Measurements from ENCODE around the gene GAGE13.
"Not testable (repeated sequence)": the region's sequence is repeated elsewhere in the genome, so short reads cannot be mapped to it uniquely, and the experiment has no call there.

The GAGE13 gene

GRCh38 chrX:49291615-49292337, 39.6 kb upstream of the GAGE13 start:
- no peak overlapping the region for H3K4me3 ChIP-seq (ENCODE audit: low read depth, low read length)
- DNase-seq (ENCODE audit: low read depth): no peak
- TF ChIP-seq CTCF (IDR thresholded peaks at IDR 0.05; ENCODE audit: control insufficient read depth, extremely low read depth, insufficient read depth): peak; percentile 59

GRCh38 chrX:49292400-49293362, 38.7 kb upstream of the GAGE13 start:
- TF ChIP-seq CTCF (IDR thresholded peaks at IDR 0.05; ENCODE audit: control insufficient read depth, extremely low read depth, insufficient read depth): no peak
- no peak overlapping the region for H3K4me3 ChIP-seq (ENCODE audit: low read depth, low read length)
- no peak for DNase-seq (ENCODE audit: low read depth)

- not testable (repeated sequence) for DNase-seq (ENCODE audit: low read depth); H3K4me3 ChIP-seq (ENCODE audit: low read depth, low read length)
These were observed 32.1 kb upstream of the GAGE13 start for GRCh38 chrX:49299293-49299692.

DNA sequence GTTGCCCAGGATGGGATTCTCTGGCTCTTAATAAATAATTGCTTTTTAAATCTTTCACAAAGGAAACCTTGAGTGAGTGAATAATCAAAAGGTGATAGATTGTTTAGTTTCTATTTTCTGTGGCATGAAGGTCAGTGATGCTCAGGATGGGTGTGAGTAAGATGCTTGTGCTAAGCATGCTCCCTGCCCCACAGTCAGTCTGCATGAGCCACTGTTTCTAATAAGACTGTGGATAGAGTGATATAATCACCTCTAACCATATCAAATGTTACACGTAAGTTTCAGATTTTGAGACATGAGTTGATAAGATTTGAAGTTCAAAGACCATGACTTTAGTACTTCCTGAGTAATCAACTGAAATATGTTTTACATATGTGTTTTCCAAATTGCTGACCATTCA, 30.7 kb upstream of the GAGE13 start:
- no peak overlapping the region for H3K4me3 ChIP-seq (ENCODE audit: low read depth, low read length)
- TF ChIP-seq CTCF (IDR thresholded peaks at IDR 0.05; ENCODE audit: control insufficient read depth, extremely low read depth, insufficient read depth): no peak
- no peak for DNase-seq (ENCODE audit: low read depth)

DNA sequence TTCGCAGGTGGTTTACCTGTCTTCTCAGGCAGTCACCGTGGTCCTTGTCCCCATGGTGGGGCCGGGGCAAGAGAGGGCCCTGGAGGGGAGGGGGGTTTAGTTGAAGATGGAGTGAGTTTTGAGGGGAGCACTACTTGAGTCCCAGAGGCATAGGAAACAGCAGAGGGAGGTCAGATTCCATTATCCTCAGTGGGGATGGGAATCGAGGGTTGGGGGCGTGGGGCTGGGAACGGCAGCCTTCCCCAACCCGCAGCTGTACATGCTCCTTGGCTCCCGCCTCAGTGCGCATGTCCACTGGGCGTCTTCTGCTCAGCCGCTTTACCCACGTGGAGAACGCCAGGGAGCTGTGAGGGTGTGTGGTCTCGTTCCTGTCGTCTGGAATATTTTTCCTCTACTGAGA, 28.0 kb upstream of the GAGE13 start, which contains the start of gene GAGE10:
GAGE10 (plus strand) TSS at position 301 of the 400 bp plus-strand sequence. CDS start 1,214 bp downstream, outside the sequence.
- TF ChIP-seq CTCF (IDR thresholded peaks at IDR 0.05; ENCODE audit: control insufficient read depth, extremely low read depth, insufficient read depth): no peak
- no peak within 1 kb of the TSS for H3K4me3 ChIP-seq (ENCODE audit: low read depth, low read length)
- no peak for DNase-seq (ENCODE audit: low read depth)

- not testable (repeated sequence) for DNase-seq (ENCODE audit: low read depth)
These were observed 23.6 kb upstream of the GAGE13 start for GRCh38 chrX:49307775-49308174.

DNA sequence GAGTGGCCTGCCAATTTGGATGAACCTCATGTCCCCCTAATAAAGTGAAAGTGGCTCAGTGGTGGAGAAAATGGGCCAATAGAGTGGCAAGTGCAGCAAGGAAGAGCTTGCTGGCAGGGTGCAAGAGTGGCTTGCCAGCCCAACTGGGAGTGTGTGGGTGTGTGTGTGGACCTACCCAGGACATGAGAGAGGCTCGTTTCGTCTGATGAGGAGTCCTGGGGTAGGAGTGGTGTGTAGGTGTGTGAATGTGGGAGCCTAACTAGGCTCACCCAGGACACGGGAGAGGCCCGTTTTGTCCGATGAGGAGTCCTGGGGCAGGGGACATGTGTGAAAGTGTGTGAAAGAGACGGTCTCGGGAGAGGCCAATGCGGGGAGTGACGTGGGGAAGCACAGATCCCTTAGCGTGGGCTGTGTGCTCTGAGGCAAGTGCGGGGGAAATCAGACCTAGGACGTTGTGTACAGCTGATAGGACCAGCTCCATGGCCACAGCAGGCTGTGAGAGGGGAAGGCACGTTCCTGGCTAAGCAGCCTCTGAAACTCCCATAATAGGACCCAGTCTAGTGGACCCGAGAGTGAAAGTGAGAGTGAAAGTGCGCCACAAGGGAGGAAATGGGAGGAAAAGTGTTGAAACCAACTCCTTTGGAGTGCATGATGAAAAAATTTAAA, 22.6 kb upstream of the GAGE13 start:
- no peak for DNase-seq (ENCODE audit: low read depth)
- no peak overlapping the region for H3K4me3 ChIP-seq (ENCODE audit: low read depth, low read length)

More at GRCh38 chrX:49307775-49308174, 23.6 kb upstream of the GAGE13 start:
- not testable (repeated sequence) for H3K4me3 ChIP-seq (ENCODE audit: low read depth, low read length)

More for the DNA sequence above, 22.6 kb upstream of the GAGE13 start:
- no peak for TF ChIP-seq CTCF (IDR thresholded peaks at IDR 0.05; ENCODE audit: control insufficient read depth, extremely low read depth, insufficient read depth)

All from LNCaP clone FGC (cell line).